Activated T-cell treated with anti-CD3 and anti-CD28 coated beads, Interleukin-2, amount 50 U/mL, for 4 hours (primary cell): ENCODE results near the gene CA11. TPM values are rescaled to one million over a fixed set of nuclear protein-coding genes. Genes with fewer than 3 reads are reported as not detected.

ENCODE experiments used
- ATAC-seq, 2 donors: fragments of 200-7000 bp; cut with Tn5 transposase; one replicate each; pipeline ENCODE4 v1.10.0; 2021
- DNase-seq: peaks from one replicate; pipeline ENCODE4 v3.0.0-alpha.2; 2020
- H3K27me3 Mint-ChIP-seq: one replicate; pipeline ENCODE4 v1.8.0; 2021; ENCODE audit warnings: low read depth, mixed read lengths
- H3K36me3 Mint-ChIP-seq: one replicate; pipeline ENCODE4 v1.8.0; 2022; ENCODE audit warnings: mixed read lengths; ENCODE audit not compliant: insufficient read depth
- H3K4me1 Mint-ChIP-seq: one replicate; pipeline ENCODE4 v1.8.0; 2021; ENCODE audit warnings: low read depth, mixed read lengths
- H3K4me3 Mint-ChIP-seq: one replicate; pipeline ENCODE4 v1.8.0; 2021; ENCODE audit warnings: mild to moderate bottlenecking, moderate library complexity, mixed read lengths
- H3K9me3 Mint-ChIP-seq: one replicate; pipeline ENCODE4 v1.8.0; 2021; ENCODE audit warnings: mixed read lengths
- total RNA-seq, 3 donors: library from RNA; stranded (reverse); gene quantifications; one replicate each; pipeline ENCODE4 v1.2.1, GENCODE V29; 2021

Gene CA11
- total RNA-seq, 3 donors from 2014 or later: 8.8 to 11.6 (median 9.1) TPM

- Mint-ChIP-seq H3K9me3 (no peaks in the 10 kb centered on the region), H3K4me3 (peak overlapping the region; percentile 19)
These were observed 32.7 kb downstream of the CA11 start for GRCh38 chr19:48613024-48613851.

DNA sequence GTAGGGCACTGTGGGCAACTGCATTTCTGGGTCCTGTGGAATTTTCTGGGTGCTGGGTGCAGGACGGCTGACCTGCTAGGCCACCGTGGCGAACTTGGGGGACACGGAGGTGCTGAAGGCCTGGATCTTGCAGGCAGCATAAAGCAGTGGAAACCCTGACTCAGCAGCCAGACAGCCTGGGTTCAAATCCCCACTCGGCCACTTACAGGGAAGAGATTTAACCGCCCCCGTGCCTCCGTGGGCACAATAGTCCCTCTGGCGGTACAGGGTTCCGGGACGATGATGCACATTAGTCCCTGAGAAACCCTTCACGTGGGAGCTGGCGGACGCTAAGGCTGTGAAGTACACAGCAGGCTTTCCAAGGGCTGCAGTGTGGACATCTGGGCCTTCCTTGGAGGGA is 34.1 kb downstream of the CA11 start:
- peaks cover 26% of the 10 kb centered on the region for H3K36me3 Mint-ChIP-seq
- H3K9me3 Mint-ChIP-seq: no peaks in the 10 kb centered on the region
- H3K4me1 Mint-ChIP-seq: peaks cover 13% of the 10 kb centered on the region
- DNase-seq: no peak
- ATAC-seq: no peak
- H3K4me3 Mint-ChIP-seq: no peak overlapping the region
- no peaks in the 10 kb centered on the region for H3K27me3 Mint-ChIP-seq

More at GRCh38 chr19:48613024-48613851, 32.7 kb downstream of the CA11 start:
- ATAC-seq: peak; percentile 4 to 5
- H3K27me3 Mint-ChIP-seq: no peaks in the 10 kb centered on the region
- H3K4me1 Mint-ChIP-seq: peaks cover 17% of the 10 kb centered on the region
- DNase-seq: no peak
- H3K36me3 Mint-ChIP-seq: peaks cover 37% of the 10 kb centered on the region

- DNase-seq: no peak
- Mint-ChIP-seq H3K4me3 (no peak overlapping the region), H3K4me1 (peaks cover 3% of the 10 kb centered on the region), H3K9me3 (no peaks in the 10 kb centered on the region), H3K27me3 (no peaks in the 10 kb centered on the region), H3K36me3 (peaks cover 9% of the 10 kb centered on the region)
- no peak for ATAC-seq
These were observed 36.3 kb downstream of the CA11 start for GRCh38 chr19:48609571-48610108.

DNA sequence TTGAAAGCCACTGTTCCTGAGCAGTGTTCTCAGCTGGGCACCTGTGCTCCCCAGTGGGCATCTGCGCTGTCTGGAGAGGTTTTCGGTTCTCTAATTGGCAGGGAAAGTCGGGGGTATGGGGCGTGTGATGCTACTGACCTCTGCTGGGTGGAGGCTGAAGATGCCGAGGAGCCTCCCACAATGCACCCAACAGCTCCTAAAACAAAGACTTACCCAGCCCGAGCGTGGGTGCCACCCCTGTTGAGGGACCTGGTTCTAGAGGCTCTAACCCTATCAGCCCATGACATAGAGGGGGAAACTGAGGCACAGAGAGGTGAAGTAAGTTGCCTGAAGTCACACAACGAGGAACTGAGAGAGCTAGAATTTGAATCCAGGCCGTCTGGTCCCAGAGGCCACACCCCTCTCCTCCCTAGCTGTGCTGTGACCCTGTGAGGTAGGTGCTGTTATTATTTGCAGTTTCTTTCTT is 37.2 kb downstream of the CA11 start:
- H3K4me3 Mint-ChIP-seq: no peak overlapping the region
- H3K9me3 Mint-ChIP-seq: no peaks in the 10 kb centered on the region
- H3K36me3 Mint-ChIP-seq: peaks cover 3% of the 10 kb centered on the region
- ATAC-seq: peak; percentile 60 to 65
- peaks cover 3% of the 10 kb centered on the region for H3K4me1 Mint-ChIP-seq
- H3K27me3 Mint-ChIP-seq: no peaks in the 10 kb centered on the region
- DNase-seq: peak; percentile 36

GRCh38 chr19:48607359-48607755 is 38.6 kb downstream of the CA11 start:
- H3K4me1 Mint-ChIP-seq: peaks cover 3% of the 10 kb centered on the region
- no peak for DNase-seq
- H3K4me3 Mint-ChIP-seq: no peak overlapping the region
- ATAC-seq: no peak
- no peaks in the 10 kb centered on the region for H3K36me3 Mint-ChIP-seq
- no peaks in the 10 kb centered on the region for H3K9me3 Mint-ChIP-seq
- no peaks in the 10 kb centered on the region for H3K27me3 Mint-ChIP-seq

- ATAC-seq: no peak
- DNase-seq: no peak
- Mint-ChIP-seq H3K4me3 (no peak within 1 kb of the TSS), H3K4me1 (peaks cover 3% of the 10 kb centered on the region), H3K36me3 (no peaks in the 10 kb centered on the region), H3K27me3 (no peaks in the 10 kb centered on the region), H3K9me3 (no peaks in the 10 kb centered on the region)
These were observed 39.3 kb downstream of the CA11 start, which contains the start of gene SPACA4 for GRCh38 chr19:48606463-48607358. Gene SPACA4 (plus strand): TSS chr19:48606742. CDS start chr19:48606979, 237 bp downstream.

GRCh38 chr19:48603850-48604249 is 42.1 kb downstream of the CA11 start:
- H3K4me3 Mint-ChIP-seq: no peak overlapping the region

GRCh38 chr19:48603449-48603848 is 42.5 kb downstream of the CA11 start:
- no peak overlapping the region for H3K4me3 Mint-ChIP-seq
- H3K9me3 Mint-ChIP-seq: no peaks in the 10 kb centered on the region
- DNase-seq (no peak), ATAC-seq (no peak)
- H3K4me1 Mint-ChIP-seq: no peaks in the 10 kb centered on the region
- H3K27me3 Mint-ChIP-seq: no peaks in the 10 kb centered on the region
- no peaks in the 10 kb centered on the region for H3K36me3 Mint-ChIP-seq

More at GRCh38 chr19:48603850-48604249, 42.1 kb downstream of the CA11 start:
- Mint-ChIP-seq H3K36me3 (no peaks in the 10 kb centered on the region), H3K9me3 (no peaks in the 10 kb centered on the region), H3K27me3 (no peaks in the 10 kb centered on the region), H3K4me1 (peaks cover 2% of the 10 kb centered on the region)
- ATAC-seq: no peak
- no peak for DNase-seq

DNA sequence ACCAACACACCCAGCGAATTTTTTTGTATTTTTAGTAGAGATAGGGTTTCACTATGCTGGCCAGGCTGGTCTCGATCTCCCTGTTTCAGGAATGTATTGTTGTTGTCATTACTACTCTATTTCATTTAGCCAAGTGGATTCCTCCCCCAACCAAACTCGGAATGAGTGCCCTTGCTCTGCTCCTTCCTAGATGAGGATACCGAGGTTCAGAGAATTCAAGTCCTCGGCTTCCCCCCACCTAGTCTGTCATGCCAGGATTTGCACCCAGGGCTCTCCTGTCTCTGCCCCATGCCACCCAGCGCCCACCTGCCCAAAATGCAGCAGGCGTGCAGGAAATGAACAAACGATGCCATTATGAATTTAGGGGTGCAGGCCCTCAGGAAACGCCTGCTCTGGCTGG is 43.0 kb downstream of the CA11 start:
- Mint-ChIP-seq H3K36me3 (no peaks in the 10 kb centered on the region), H3K4me1 (no peaks in the 10 kb centered on the region), H3K4me3 (no peak overlapping the region), H3K9me3 (no peaks in the 10 kb centered on the region), H3K27me3 (no peaks in the 10 kb centered on the region)
- DNase-seq: no peak
- no peak for ATAC-seq

GRCh38 chr19:48600679-48601417 is 45.1 kb downstream of the CA11 start:
- peaks cover 5% of the 10 kb centered on the region for H3K4me1 Mint-ChIP-seq
- DNase-seq (no peak), ATAC-seq (no peak)
- H3K36me3 Mint-ChIP-seq: no peaks in the 10 kb centered on the region
- H3K4me3 Mint-ChIP-seq: no peak overlapping the region
- no peaks in the 10 kb centered on the region for H3K27me3 Mint-ChIP-seq
- H3K9me3 Mint-ChIP-seq: no peaks in the 10 kb centered on the region

DNA sequence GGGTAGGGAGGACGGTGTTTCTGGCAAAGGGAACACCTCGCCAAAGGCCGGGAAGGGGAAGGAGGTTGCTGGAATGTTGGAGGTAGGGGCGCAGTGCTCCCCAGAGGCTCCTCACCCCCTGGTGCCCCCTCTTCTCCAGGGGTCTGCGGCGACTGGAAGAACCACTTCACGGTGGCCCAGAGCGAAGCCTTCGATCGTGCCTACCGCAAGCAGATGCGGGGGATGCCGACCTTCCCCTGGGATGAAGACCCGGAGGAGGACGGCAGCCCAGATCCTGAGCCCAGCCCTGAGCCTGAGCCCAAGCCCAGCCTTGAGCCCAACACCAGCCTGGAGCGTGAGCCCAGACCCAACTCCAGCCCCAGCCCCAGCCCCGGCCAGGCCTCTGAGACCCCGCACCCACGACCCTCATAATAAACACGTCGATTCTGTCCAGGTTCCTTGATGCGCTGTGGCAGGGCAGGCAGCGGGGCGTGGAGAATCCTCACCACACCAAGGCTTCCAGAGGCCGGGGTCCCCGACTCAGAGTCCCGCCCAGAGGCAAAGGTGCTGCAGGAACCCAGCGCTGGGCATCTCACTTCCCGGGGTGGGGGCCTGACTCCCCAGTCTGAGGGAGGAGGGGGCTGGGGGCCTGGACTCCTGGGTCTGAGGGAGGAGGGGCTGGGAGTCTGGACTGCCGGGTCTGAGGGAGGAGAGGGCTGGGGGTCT is 46.8 kb downstream of the CA11 start:
- H3K9me3 Mint-ChIP-seq: no peaks in the 10 kb centered on the region
- no peaks in the 10 kb centered on the region for H3K27me3 Mint-ChIP-seq
- H3K4me1 Mint-ChIP-seq: peaks cover 7% of the 10 kb centered on the region
- H3K36me3 Mint-ChIP-seq: no peaks in the 10 kb centered on the region
- DNase-seq (no peak), ATAC-seq (no peak)
- no peak overlapping the region for H3K4me3 Mint-ChIP-seq

DNA sequence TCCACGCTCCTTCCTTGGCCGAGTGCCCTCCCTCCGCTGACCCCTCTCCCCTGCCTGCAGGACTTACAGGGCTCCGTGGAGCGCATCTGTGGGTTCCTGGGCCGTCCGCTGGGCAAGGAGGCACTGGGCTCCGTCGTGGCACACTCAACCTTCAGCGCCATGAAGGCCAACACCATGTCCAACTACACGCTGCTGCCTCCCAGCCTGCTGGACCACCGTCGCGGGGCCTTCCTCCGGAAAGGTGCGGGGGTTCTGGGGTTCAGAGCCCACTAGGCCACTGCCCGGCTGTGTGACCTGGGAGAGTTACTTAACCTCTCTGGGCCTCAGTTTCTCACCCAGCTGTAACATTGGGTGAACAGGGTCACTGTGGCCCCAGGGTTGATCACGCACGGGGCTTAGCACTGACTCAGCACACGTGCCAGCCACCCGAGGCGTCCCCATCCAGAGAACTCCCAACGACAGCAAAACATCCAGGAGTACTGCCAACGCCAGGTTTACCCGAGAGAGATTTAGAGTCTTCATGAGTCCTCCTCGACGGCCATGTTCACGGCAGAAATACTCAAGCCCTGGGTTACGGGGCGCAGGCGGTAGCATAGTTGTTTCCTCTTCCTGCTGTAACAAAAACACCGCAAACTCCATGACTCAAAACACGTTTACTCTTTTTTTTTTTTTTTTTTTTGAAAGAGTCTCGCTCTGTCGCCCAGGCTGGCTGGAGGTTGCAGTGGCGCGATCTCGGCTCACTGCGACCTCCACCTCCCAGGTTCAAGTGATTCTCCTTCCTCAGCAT is 49.1 kb downstream of the CA11 start:
- Mint-ChIP-seq H3K4me3 (peak overlapping the region; percentile 67), H3K9me3 (no peaks in the 10 kb centered on the region), H3K36me3 (no peaks in the 10 kb centered on the region), H3K27me3 (no peaks in the 10 kb centered on the region), H3K4me1 (peaks cover 10% of the 10 kb centered on the region)
- ATAC-seq (peak; percentile 65 to 84), DNase-seq (no peak)

DNA sequence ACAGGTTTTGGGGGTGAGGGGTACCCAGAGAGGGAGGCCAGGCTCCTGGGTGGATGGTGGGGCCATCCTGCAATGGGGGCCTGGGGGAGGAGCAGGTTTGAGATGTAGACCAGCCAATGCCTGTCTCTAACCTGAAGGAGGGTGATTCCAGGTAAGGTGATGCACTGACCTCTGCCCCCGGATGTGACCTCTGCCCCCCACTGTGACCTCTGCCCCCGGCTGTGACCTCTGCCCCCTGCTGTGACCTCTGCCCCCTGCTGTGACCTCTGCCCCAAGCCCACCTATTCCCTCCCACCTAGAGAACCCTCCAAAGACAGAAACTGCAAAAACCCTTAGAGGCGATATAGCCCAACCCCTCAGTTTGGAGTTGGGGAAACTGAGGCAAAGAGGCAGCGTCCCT is 49.8 kb downstream of the CA11 start:
- Mint-ChIP-seq H3K4me1 (peaks cover 12% of the 10 kb centered on the region), H3K4me3 (no peak overlapping the region), H3K27me3 (no peaks in the 10 kb centered on the region), H3K9me3 (no peaks in the 10 kb centered on the region), H3K36me3 (no peaks in the 10 kb centered on the region)
- ATAC-seq (no peak), DNase-seq (no peak)
